Spleen (tissue), 7 donors: ENCODE results near the gene TTLL5.

Experiments
- POLR2A ChIP-seq, 3 donors: fragments of 450-650 bp; IDR thresholded peaks; one replicate each; pipeline ENCODE4 v1.5.1; 2017; ENCODE audit warnings: antibody characterized with exemption in 3 of 3, mild to moderate bottlenecking in 1 of 3
- POLR2AphosphoS5 ChIP-seq, 3 donors: sonication (generic); formaldehyde crosslinking; IDR thresholded peaks; one replicate each; pipeline ENCODE4 v1.5.1; 2017; ENCODE audit warnings: antibody characterized with exemption in 3 of 3
- TF ChIP-seq, protein P1 (sequence below), 11 experiments: fragments of 200-600 bp in 7 of 11; fragments of 450-650 bp in 4 of 11; sonication (generic) in 4 of 11; IDR thresholded peaks in 8 of 11; conservative IDR thresholded peaks in 3 of 11; 1 replicate in 7 of 11; 2 replicates in 4 of 11; pipeline versions ENCODE4 v1.4.0 to v1.8.0; 2016 to 2021; ENCODE audit warnings: antibody characterized with exemption in 11 of 11, inconsistent platforms in 4 of 11, mild to moderate bottlenecking in 1 of 11
- donor health status: DM: no; HTN: no; CAD: no; lungs with moderate emphysema.
- donor health status: DM: no; HTN: no; CAD: no.
- donor health status: DM: no; HTN: no; CAD: no.

DNA sequence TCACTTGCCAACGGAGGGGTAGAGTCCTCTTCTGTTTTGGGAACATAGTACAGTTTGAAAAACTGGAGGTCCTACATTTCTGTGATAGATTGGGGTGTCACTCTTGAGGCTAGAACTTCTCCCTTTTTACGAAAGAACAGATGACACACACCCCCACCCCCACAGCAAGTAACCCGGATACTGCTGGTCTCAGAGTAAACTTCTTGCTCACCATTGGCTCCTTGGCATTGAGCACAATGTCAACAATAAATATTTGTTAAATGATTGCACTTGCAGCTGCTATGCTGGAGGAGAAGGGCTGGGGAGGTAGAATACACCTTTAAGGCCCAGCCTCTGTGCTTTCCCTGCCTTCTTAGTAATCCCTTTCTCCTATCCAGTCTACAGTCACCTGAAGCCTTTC is 170.9 kb downstream of the TTLL5 start:
- TF ChIP-seq, protein P1, sequence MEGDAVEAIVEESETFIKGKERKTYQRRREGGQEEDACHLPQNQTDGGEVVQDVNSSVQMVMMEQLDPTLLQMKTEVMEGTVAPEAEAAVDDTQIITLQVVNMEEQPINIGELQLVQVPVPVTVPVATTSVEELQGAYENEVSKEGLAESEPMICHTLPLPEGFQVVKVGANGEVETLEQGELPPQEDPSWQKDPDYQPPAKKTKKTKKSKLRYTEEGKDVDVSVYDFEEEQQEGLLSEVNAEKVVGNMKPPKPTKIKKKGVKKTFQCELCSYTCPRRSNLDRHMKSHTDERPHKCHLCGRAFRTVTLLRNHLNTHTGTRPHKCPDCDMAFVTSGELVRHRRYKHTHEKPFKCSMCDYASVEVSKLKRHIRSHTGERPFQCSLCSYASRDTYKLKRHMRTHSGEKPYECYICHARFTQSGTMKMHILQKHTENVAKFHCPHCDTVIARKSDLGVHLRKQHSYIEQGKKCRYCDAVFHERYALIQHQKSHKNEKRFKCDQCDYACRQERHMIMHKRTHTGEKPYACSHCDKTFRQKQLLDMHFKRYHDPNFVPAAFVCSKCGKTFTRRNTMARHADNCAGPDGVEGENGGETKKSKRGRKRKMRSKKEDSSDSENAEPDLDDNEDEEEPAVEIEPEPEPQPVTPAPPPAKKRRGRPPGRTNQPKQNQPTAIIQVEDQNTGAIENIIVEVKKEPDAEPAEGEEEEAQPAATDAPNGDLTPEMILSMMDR (IDR thresholded peaks at IDR 0.05 in 8 of 11, conservative IDR thresholded peaks at IDR 0.05 in 3 of 11): no peak
- TF ChIP-seq POLR2AphosphoS5 (IDR thresholded peaks at IDR 0.05) (no peak), POLR2A (IDR thresholded peaks at IDR 0.05) (no peak)
